ENCODE data around the gene UBA7. TPM values are rescaled to one million over a fixed set of nuclear protein-coding genes. Genes with fewer than 3 reads are reported as not detected.
A peak's percentile ranks its signal among the peaks of the same experiment; 100 is the strongest.

Gene UBA7
- total and polyA plus RNA-seq, 2 experiments from 2014 or later: 0.14 to 0.50 TPM

DNA sequence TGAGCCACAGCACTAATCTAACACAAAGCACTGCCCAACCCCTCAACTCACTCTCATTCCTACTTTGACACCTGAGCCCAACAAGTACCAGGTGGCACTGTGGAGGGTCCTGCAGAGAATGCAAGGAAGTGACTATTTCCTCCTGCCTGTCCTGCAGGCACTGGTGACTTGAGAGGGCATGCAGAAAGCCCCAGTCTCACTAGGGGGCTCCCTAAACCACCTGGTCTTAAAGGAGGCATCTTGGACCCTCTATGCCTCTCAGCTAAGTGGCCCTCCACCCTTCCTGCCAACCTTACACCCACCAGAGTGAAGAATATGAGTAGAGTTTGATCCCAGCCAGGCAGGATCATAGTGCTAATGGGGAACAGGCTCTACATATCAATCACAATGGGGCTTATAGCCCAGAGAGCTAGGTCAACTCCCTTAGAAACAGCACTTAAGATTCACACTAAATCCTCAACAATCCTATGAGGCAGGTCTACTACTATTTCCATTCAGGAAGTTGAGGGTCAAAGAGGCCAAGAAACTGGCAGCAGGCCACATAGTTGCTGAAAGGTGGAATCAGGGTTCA is 27.5 kb upstream of the UBA7 start:
- peaks cover 62% of the 10 kb centered on the region for H3K36me3 Mint-ChIP-seq (ENCODE audit: low read depth)
- H4K20me1 ChIP-seq (replicated peaks; ENCODE audit: insufficient read depth): 0 out of 2 replicates have a peak, but pooled peaks cover 3% of the 10 kb centered on the region
- H3K4me3 ChIP-seq: no peak overlapping the region
- H3K4me3 Mint-ChIP-seq: no peak overlapping the region
- no peaks in the 10 kb centered on the region for H3K9me3 Mint-ChIP-seq
- no peaks in the 10 kb centered on the region for H3K27me3 ChIP-seq (ENCODE audit: insufficient read depth)
- no peaks in the 10 kb centered on the region for H3K4me1 ChIP-seq (ENCODE audit: insufficient read depth)
- H3K27ac ChIP-seq (ENCODE audit: low read depth): no peak overlapping the region
- no peak overlapping the region for H2AFZ ChIP-seq
- no peaks in the 10 kb centered on the region for H3K9me2 ChIP-seq (ENCODE audit: insufficient read depth)
- no peaks in the 10 kb centered on the region for H3F3A ChIP-seq (replicated peaks; ENCODE audit: low read depth)
- ATAC-seq (peak; percentile 83), DNase-seq (ENCODE audit: low spot score) (peak; percentile 78)
- H3K27me3 Mint-ChIP-seq (ENCODE audit: insufficient read depth, low read depth, poor library complexity): peaks cover 5% of the 10 kb centered on the region
- no peaks in the 10 kb centered on the region for H3K79me2 ChIP-seq (replicated peaks; ENCODE audit: insufficient read depth)
- H3K27ac Mint-ChIP-seq: no peak overlapping the region
- no peak overlapping the region for H3K4me2 ChIP-seq
- H3K4me1 Mint-ChIP-seq: peaks cover 18% of the 10 kb centered on the region
- no peak for TF ChIP-seq JUNB (IDR thresholded peaks at IDR 0.05; ENCODE audit: unreplicated experiment)
- no peak for TF ChIP-seq ZNF114 (CRISPR knock-in tag; IDR thresholded peaks at IDR 0.05)
- TF ChIP-seq CTCF (conservative IDR thresholded peaks at IDR 0.05; ENCODE audit: low read depth in 2 of 2): peak; percentile 56 to 84
- no peak for TF ChIP-seq REST (IDR thresholded peaks at IDR 0.05; ENCODE audit: unreplicated experiment)
- TF ChIP-seq EZH2phosphoT487 (IDR thresholded peaks at IDR 0.05; ENCODE audit: unreplicated experiment): no peak
- H3K36me3 ChIP-seq (ENCODE audit: insufficient read depth): peaks cover 8% of the 10 kb centered on the region; the same call in 1 of the 2 replicates

- Histone ChIP-seq H3K4me3 (no peak overlapping the region), H4K20me1 (replicated peaks; ENCODE audit: insufficient read depth) (peaks cover 3% of the 10 kb centered on the region; the same call in 1 of the 2 replicates), H2AFZ (no peak overlapping the region), H3K27me3 (ENCODE audit: insufficient read depth) (no peaks in the 10 kb centered on the region), H3F3A (replicated peaks; ENCODE audit: low read depth) (no peaks in the 10 kb centered on the region), H3K4me2 (no peak overlapping the region), H3K79me2 (replicated peaks; ENCODE audit: insufficient read depth) (no peaks in the 10 kb centered on the region), H3K9me2 (ENCODE audit: insufficient read depth) (no peaks in the 10 kb centered on the region), H3K36me3 (ENCODE audit: insufficient read depth) (peaks cover 8% of the 10 kb centered on the region; the same call in 1 of the 2 replicates), H3K4me1 (ENCODE audit: insufficient read depth) (no peaks in the 10 kb centered on the region), H3K27ac (ENCODE audit: low read depth) (no peak overlapping the region)
- Mint-ChIP-seq H3K27ac (no peak overlapping the region), H3K4me3 (no peak overlapping the region), H3K27me3 (ENCODE audit: insufficient read depth, low read depth, poor library complexity) (peaks cover 5% of the 10 kb centered on the region), H3K36me3 (ENCODE audit: low read depth) (peaks cover 60% of the 10 kb centered on the region), H3K9me3 (no peaks in the 10 kb centered on the region), H3K4me1 (peaks cover 18% of the 10 kb centered on the region)
- DNase-seq (ENCODE audit: low spot score) (no peak), ATAC-seq (no peak)
- TF ChIP-seq ZNF331 (CRISPR knock-in tag; IDR thresholded peaks at IDR 0.05; ENCODE audit: low read depth): no peak
- TF ChIP-seq CREB1 (CRISPR knock-in tag; IDR thresholded peaks at IDR 0.05; ENCODE audit: low read depth): no peak
- TF ChIP-seq NANOG (IDR thresholded peaks at IDR 0.05; ENCODE audit: borderline replicate concordance): no peak
- no peak for TF ChIP-seq EZH2 (IDR thresholded peaks at IDR 0.05; ENCODE audit: low read depth, unreplicated experiment)
- TF ChIP-seq STAT1 (IDR thresholded peaks at IDR 0.05; ENCODE audit: unreplicated experiment): no peak
- no peak for TF ChIP-seq REST (IDR thresholded peaks at IDR 0.05; ENCODE audit: unreplicated experiment)
- TF ChIP-seq CTCF (conservative IDR thresholded peaks at IDR 0.05; ENCODE audit: low read depth in 2 of 2): no peak
Observed at GRCh38 chr3:49840388-49840787, 26.6 kb upstream of the UBA7 start.

All from GM23338 (cell line).